Progenitor cell of endocrine pancreas (in vitro differentiated cells): Measurements from ENCODE around the gene CX3CL1. TPM values are rescaled to one million over a fixed set of nuclear protein-coding genes. Genes with fewer than 3 reads are reported as not detected.
"Not testable (repeated sequence)": the region's sequence is repeated elsewhere in the genome, so short reads cannot be mapped to it uniquely, and the experiment has no call there.

Experiments used
- DNase-seq: peaks from one replicate; pipeline ENCODE4 v3.0.0; 2021; ENCODE audit warnings: low spot score; ENCODE audit not compliant: unreplicated experiment
- H3K27ac Mint-ChIP-seq: 2 replicates; pipeline ENCODE4 v1.8.0; 2021; ENCODE audit warnings: mild to moderate bottlenecking, moderate library complexity, mixed read lengths
- H3K27me3 Mint-ChIP-seq: 2 replicates; pipeline ENCODE4 v1.8.0; 2021; ENCODE audit warnings: mixed read lengths
- H3K36me3 Mint-ChIP-seq: 2 replicates; pipeline ENCODE4 v1.8.0; 2022; ENCODE audit warnings: mixed read lengths; ENCODE audit not compliant: insufficient read depth
- H3K4me1 Mint-ChIP-seq: 2 replicates; pipeline ENCODE4 v1.8.0; 2021; ENCODE audit warnings: low read depth, mixed read lengths
- H3K4me3 Mint-ChIP-seq: 2 replicates; pipeline ENCODE4 v1.8.0; 2021; ENCODE audit warnings: low read depth, mild to moderate bottlenecking, moderate library complexity, mixed read lengths
- H3K9me3 Mint-ChIP-seq: 2 replicates; pipeline ENCODE4 v1.8.0; 2021; ENCODE audit warnings: low read depth, mixed read lengths
- CTCF ChIP-seq: fragments of 200-600 bp; sonication (generic); IDR thresholded peaks from one replicate; pipeline ENCODE4 v1.5.0; 2021; ENCODE audit warnings: antibody characterized with exemption, mild to moderate bottlenecking; ENCODE audit not compliant: unreplicated experiment
- total RNA-seq: library from RNA; stranded (reverse); gene quantifications from 2 replicates; pipeline ENCODE4 v1.2.1, GENCODE V29; 2021

Gene CX3CL1
- total RNA-seq, 1 donor from 2014 or later: 0.74 TPM

- no peaks in the 10 kb centered on the region for H3K4me1 Mint-ChIP-seq
- H3K36me3 Mint-ChIP-seq: no peaks in the 10 kb centered on the region
- H3K27ac Mint-ChIP-seq: no peak overlapping the region
- no peak overlapping the region for H3K4me3 Mint-ChIP-seq
- no peak for TF ChIP-seq CTCF
- H3K27me3 Mint-ChIP-seq: peaks cover 9% of the 10 kb centered on the region
- no peaks in the 10 kb centered on the region for H3K9me3 Mint-ChIP-seq
- no peak for DNase-seq
Observed at GRCh38 chr16:57396786-57397185, 24.5 kb downstream of the CX3CL1 start.

- DNase-seq, H3K4me3 Mint-ChIP-seq: not testable (repeated sequence)
Observed at GRCh38 chr16:57397493-57397892, 25.2 kb downstream of the CX3CL1 start.

GRCh38 chr16:57401943-57402640, 29.8 kb downstream of the CX3CL1 start:
- Mint-ChIP-seq H3K4me1 (no peaks in the 10 kb centered on the region), H3K9me3 (no peaks in the 10 kb centered on the region)
- DNase-seq: no peak

More at GRCh38 chr16:57397493-57397892, 25.2 kb downstream of the CX3CL1 start:
- not testable (repeated sequence) for H3K36me3 Mint-ChIP-seq, H3K27me3 Mint-ChIP-seq, H3K4me1 Mint-ChIP-seq, H3K27ac Mint-ChIP-seq, H3K9me3 Mint-ChIP-seq

GRCh38 chr16:57403965-57404817, 31.9 kb downstream of the CX3CL1 start, which contains the start of gene CCL17:
CCL17 (plus strand) TSS chr16:57404767; CDS start chr16:57413933, 9,166 bp downstream.
- no peak for DNase-seq
- peaks cover 22% of the 10 kb centered on the region for H3K27me3 Mint-ChIP-seq
- no peak within 1 kb of the TSS for H3K27ac Mint-ChIP-seq
- H3K4me1 Mint-ChIP-seq: no peaks in the 10 kb centered on the region
- H3K36me3 Mint-ChIP-seq: no peaks in the 10 kb centered on the region
- no peaks in the 10 kb centered on the region for H3K9me3 Mint-ChIP-seq
- H3K4me3 Mint-ChIP-seq: no peak within 1 kb of the TSS
- no peak for TF ChIP-seq CTCF

More at GRCh38 chr16:57401943-57402640, 29.8 kb downstream of the CX3CL1 start:
- no peak overlapping the region for H3K27ac Mint-ChIP-seq
- H3K27me3 Mint-ChIP-seq: peaks cover 17% of the 10 kb centered on the region
- no peak overlapping the region for H3K4me3 Mint-ChIP-seq
- H3K36me3 Mint-ChIP-seq: no peaks in the 10 kb centered on the region
- no peak for TF ChIP-seq CTCF

GRCh38 chr16:57405097-57405496, 32.8 kb downstream of the CX3CL1 start:
- Mint-ChIP-seq H3K9me3 (no peaks in the 10 kb centered on the region), H3K27ac (no peak overlapping the region), H3K27me3 (peaks cover 25% of the 10 kb centered on the region), H3K36me3 (no peaks in the 10 kb centered on the region), H3K4me3 (no peak overlapping the region), H3K4me1 (no peaks in the 10 kb centered on the region)
- no peak for TF ChIP-seq CTCF
- no peak for DNase-seq
